H1 (cell line): ENCODE measurements around the gene ARL5A. TPM values are rescaled to one million over a fixed set of nuclear protein-coding genes. Genes with fewer than 3 reads are reported as not detected.

Experiments
- BCL11A ChIP-seq, 2 experiments: IDR thresholded peaks; one replicate each; pipeline ENCODE4 v1.6.1; 2011; ENCODE audit warnings: low read depth in 2 of 2, low read length in 2 of 2, mild to moderate bottlenecking in 2 of 2
- CHD7 ChIP-seq: fragments of 300-600 bp; sonication (generic); IDR thresholded peaks from 2 replicates; pipeline ENCODE4 v1.7.1; 2012; ENCODE audit warnings: low read length, moderate library complexity, mild to moderate bottlenecking, inconsistent platforms; ENCODE audit not compliant: insufficient replicate concordance
- CTCF ChIP-seq, 3 experiments: IDR thresholded peaks; 1 replicate in 2 of 3; 2 replicates in 1 of 3; pipeline versions ENCODE4 v1.5.1 to v1.6.1; 2011; ENCODE audit warnings: low read length in 3 of 3, mild to moderate bottlenecking in 3 of 3, inconsistent platforms in 2 of 3, low read depth in 1 of 3, moderate library complexity in 1 of 3; ENCODE audit not compliant: insufficient read depth in 1 of 3; ENCODE audit errors: control extremely low read depth in 1 of 3
- SIRT6 ChIP-seq: IDR thresholded peaks from one replicate; pipeline ENCODE4 v1.7.1; 2012; ENCODE audit warnings: low read length, inconsistent platforms
- polyA plus RNA-seq, 7 experiments: library from polyadenylated mRNA; depleted of rRNA in 3 of 7; stranded (reverse) in 5 of 7; unstranded in 2 of 7; fragments of >200 nt in 5 of 7; fragments of 200-250 nt in 2 of 7; gene quantifications; 1 replicate in 5 of 7; 2 replicates in 1 of 7; 4 replicates in 1 of 7; pipeline versions ENCODE4 v1.2.1 to v1.2.3, GENCODE V29; 2011 to 2013; ENCODE audit warnings: missing spikeins in 2 of 7, mixed read lengths in 2 of 7
- total RNA-seq: library from RNA; stranded (reverse); fragmentation: NEBNext Ultra II Directional; extraction: Animal tissue kit (Norgen Biotek cat#: 25700); gene quantifications from 2 replicates; pipeline ENCODE4 v1.2.1, GENCODE V29; 2021

Gene ARL5A
- total and polyA plus RNA-seq, 2 of the 8 experiments (the other 6 are each of a cell fraction or from before 2014, with no cell fraction given) = 12.6 to 86.3 TPM

- TF ChIP-seq CHD7 (no peak), CTCF (IDR thresholded peaks at IDR 0.05; ENCODE audit: control extremely low read depth in 1 of 3, insufficient read depth in 1 of 3, low read depth in 1 of 3, low read length in 3 of 3) (no peak), BCL11A (IDR thresholded peaks at IDR 0.05; ENCODE audit: low read depth in 2 of 2, low read length in 2 of 2) (no peak), SIRT6 (no peak)
Measured at GRCh38 chr2:151853070-151853758, 25.0 kb upstream of the ARL5A start (continued).
